Neural crest cell (in vitro differentiated cells): Measurements from ENCODE around the gene CCL2. TPM values are rescaled to one million over a fixed set of nuclear protein-coding genes. Genes with fewer than 3 reads are reported as not detected.

Experiments
- DNase-seq: peaks from one replicate; pipeline ENCODE4 v3.0.0; 2021; ENCODE audit warnings: low read depth, mixed read lengths, low spot score
- H3K27ac Mint-ChIP-seq: one replicate; pipeline ENCODE4 v1.8.0; 2021; ENCODE audit warnings: mild to moderate bottlenecking, mixed read lengths; ENCODE audit not compliant: unreplicated experiment
- H3K27me3 Mint-ChIP-seq: 2 replicates; pipeline ENCODE4 v1.8.0; 2021; ENCODE audit warnings: low read depth, mild to moderate bottlenecking, mixed read lengths
- H3K36me3 Mint-ChIP-seq: 2 replicates; pipeline ENCODE4 v1.8.0; 2021; ENCODE audit warnings: low read depth, mild to moderate bottlenecking, mixed read lengths
- H3K4me1 Mint-ChIP-seq: 2 replicates; pipeline ENCODE4 v1.8.0; 2021; ENCODE audit warnings: mixed read lengths
- H3K4me3 Mint-ChIP-seq: one replicate; pipeline ENCODE4 v1.8.0; 2021; ENCODE audit warnings: mild to moderate bottlenecking, mixed read lengths
- H3K9me3 Mint-ChIP-seq: 2 replicates; pipeline ENCODE4 v1.8.0; 2021; ENCODE audit warnings: mixed read lengths
- CTCF ChIP-seq: fragments of 200-600 bp; sonication (generic); conservative IDR thresholded peaks from 2 replicates; pipeline ENCODE4 v1.5.0; 2021; ENCODE audit warnings: antibody characterized with exemption, mild to moderate bottlenecking
- total RNA-seq: library from RNA; stranded (reverse); gene quantifications from 2 replicates; pipeline ENCODE4 v1.2.1, GENCODE V29; 2021

CCL2 gene
- total RNA-seq, 1 donor from 2014 or later: 3.5 TPM

- H3K4me1 Mint-ChIP-seq: peaks cover 9% of the 10 kb centered on the region
- no peaks in the 10 kb centered on the region for H3K9me3 Mint-ChIP-seq
- H3K27ac Mint-ChIP-seq: no peak overlapping the region
- no peak for DNase-seq
- no peak overlapping the region for H3K4me3 Mint-ChIP-seq
- H3K27me3 Mint-ChIP-seq: no peaks in the 10 kb centered on the region
- TF ChIP-seq CTCF: no peak
- no peaks in the 10 kb centered on the region for H3K36me3 Mint-ChIP-seq
These were observed 14.0 kb upstream of the CCL2 start for GRCh38 chr17:34241062-34241461.

- Mint-ChIP-seq H3K36me3 (no peaks in the 10 kb centered on the region), H3K4me1 (peaks cover 9% of the 10 kb centered on the region), H3K4me3 (no peak overlapping the region), H3K27me3 (peaks cover 2% of the 10 kb centered on the region), H3K27ac (no peak overlapping the region), H3K9me3 (no peaks in the 10 kb centered on the region)
- no peak for DNase-seq
- TF ChIP-seq CTCF: no peak
These were observed 12.3 kb upstream of the CCL2 start for GRCh38 chr17:34242587-34243363.

- no peak overlapping the region for H3K4me3 Mint-ChIP-seq
- H3K27me3 Mint-ChIP-seq: peaks cover 8% of the 10 kb centered on the region
- no peaks in the 10 kb centered on the region for H3K9me3 Mint-ChIP-seq
- no peak overlapping the region for H3K27ac Mint-ChIP-seq
- TF ChIP-seq CTCF: no peak
- H3K4me1 Mint-ChIP-seq: peaks cover 6% of the 10 kb centered on the region
- H3K36me3 Mint-ChIP-seq: no peaks in the 10 kb centered on the region
- DNase-seq: no peak
These were observed 11.4 kb upstream of the CCL2 start for GRCh38 chr17:34243364-34244320.

- no peak for TF ChIP-seq CTCF
- Mint-ChIP-seq H3K9me3 (no peaks in the 10 kb centered on the region), H3K36me3 (no peaks in the 10 kb centered on the region), H3K4me1 (no peaks in the 10 kb centered on the region), H3K27ac (no peak overlapping the region), H3K27me3 (peaks cover 8% of the 10 kb centered on the region), H3K4me3 (no peak overlapping the region)
- no peak for DNase-seq
These were observed 9.7 kb upstream of the CCL2 start for GRCh38 chr17:34245351-34245905.

- no peak for DNase-seq
- Mint-ChIP-seq H3K27ac (no peak overlapping the region), H3K36me3 (no peaks in the 10 kb centered on the region), H3K4me3 (no peak overlapping the region), H3K4me1 (no peaks in the 10 kb centered on the region), H3K9me3 (no peaks in the 10 kb centered on the region), H3K27me3 (peaks cover 8% of the 10 kb centered on the region)
- no peak for TF ChIP-seq CTCF
These were observed 8.6 kb upstream of the CCL2 start for GRCh38 chr17:34246446-34246845.
